PC-9 (cell line): ENCODE measurements around the gene ZEB2. TPM values are rescaled to one million over a fixed set of nuclear protein-coding genes. Genes with fewer than 3 reads are reported as not detected.

ENCODE experiments used
- BruUV-seq: library from RNA; stranded (reverse); fragments of 400-500 nt; replicated peaks from 2 replicates; lab custom pipeline; 2021; lab: Mats Ljungman, UMichigan
- CTCF ChIA-PET: fragments of 300-600 bp; sonication (Branson Sonifier 250); formaldehyde crosslinking; loops from one replicate; lab custom pipeline; 2022; ENCODE audit warnings: antibody characterized with exemption; lab: Charles Lee
- POLR2A ChIA-PET: fragments of 300-600 bp; sonication (Branson Sonifier 250); formaldehyde crosslinking; loops from one replicate; lab custom pipeline; 2022; ENCODE audit warnings: antibody characterized with exemption; ENCODE audit not compliant: unreplicated experiment; lab: Charles Lee
- DNase-seq, 2 experiments: peaks; one replicate each; pipeline versions ENCODE4 v3.0.0 to v3.0.0-alpha.2; 2015 to 2022; ENCODE audit warnings: mixed read lengths in 1 of 2
- H2AFZ ChIP-seq: fragments of 200-600 bp; sonication (generic); 2 replicates; pipeline ENCODE4 v1.8.1; 2017; ENCODE audit warnings: antibody characterized with exemption
- H3F3A ChIP-seq: fragments of 200-600 bp; sonication (generic); 2 replicates; pipeline ENCODE4 v1.8.1; 2017; ENCODE audit warnings: antibody characterized with exemption, mild to moderate bottlenecking, low read depth; ENCODE audit not compliant: insufficient read depth
- H3K27ac ChIP-seq: fragments of 200-600 bp; sonication (generic); 2 replicates; pipeline ENCODE4 v1.6.1; 2016; ENCODE audit warnings: mixed run types
- H3K27me3 ChIP-seq: fragments of 200-600 bp; sonication (generic); 2 replicates; pipeline ENCODE4 v1.6.1; 2016; ENCODE audit warnings: low read depth, mixed run types; ENCODE audit not compliant: insufficient read depth
- H3K36me3 ChIP-seq: fragments of 200-600 bp; sonication (generic); 2 replicates; pipeline ENCODE4 v1.6.1; 2016; ENCODE audit warnings: low read depth, mixed run types
- H3K4me1 ChIP-seq: fragments of 200-600 bp; sonication (generic); replicated peaks from 2 replicates; pipeline ENCODE4 v1.6.1; 2016; ENCODE audit warnings: mixed run types; ENCODE audit not compliant: insufficient read depth
- H3K4me2 ChIP-seq: fragments of 200-600 bp; sonication (generic); 2 replicates; pipeline ENCODE4 v1.6.1; 2017; ENCODE audit warnings: mixed run types
- H3K4me3 ChIP-seq: fragments of 200-600 bp; sonication (generic); 2 replicates; pipeline ENCODE4 v1.6.1; 2016; ENCODE audit warnings: mixed run types
- H3K79me2 ChIP-seq: fragments of 200-600 bp; sonication (generic); 2 replicates; pipeline ENCODE4 v1.6.1; 2017; ENCODE audit warnings: low read depth, mixed run types
- H3K9me2 ChIP-seq: fragments of 200-600 bp; sonication (generic); 2 replicates; pipeline ENCODE4 v1.8.1; 2017; ENCODE audit warnings: mild to moderate bottlenecking; ENCODE audit not compliant: insufficient read depth
- H3K9me3 ChIP-seq: fragments of 200-600 bp; sonication (generic); 2 replicates; pipeline ENCODE4 v1.8.1; 2016; ENCODE audit warnings: low read depth; ENCODE audit not compliant: insufficient read depth
- H4K20me1 ChIP-seq: fragments of 200-600 bp; sonication (generic); 2 replicates; pipeline ENCODE4 v1.8.1; 2017; ENCODE audit not compliant: insufficient read depth
- CTCF ChIP-seq: fragments of 200-600 bp; sonication (generic); conservative IDR thresholded peaks from 2 replicates; pipeline ENCODE4 v1.6.1; 2017; ENCODE audit warnings: mixed run types, antibody characterized with exemption, mild to moderate bottlenecking, moderate library complexity
- EZH2 ChIP-seq: fragments of 200-600 bp; sonication (generic); IDR thresholded peaks from 2 replicates; pipeline ENCODE4 v1.8.0; 2017; ENCODE audit warnings: antibody characterized with exemption, low read depth
- intact Hi-C: fragments of 100-400 bp; cut with micrococcal nuclease; formaldehyde crosslinking; loops from one replicate; pipeline ENCODE4 v1.10.0; 2022; ENCODE audit not compliant: unreplicated experiment
- total RNA-seq: library from RNA; stranded (reverse); gene quantifications from 2 replicates; pipeline ENCODE4 v1.2.3, GENCODE V29; 2021

Gene ZEB2
- total RNA-seq, 1 experiment from 2014 or later, result 0.09 TPM

DNA sequence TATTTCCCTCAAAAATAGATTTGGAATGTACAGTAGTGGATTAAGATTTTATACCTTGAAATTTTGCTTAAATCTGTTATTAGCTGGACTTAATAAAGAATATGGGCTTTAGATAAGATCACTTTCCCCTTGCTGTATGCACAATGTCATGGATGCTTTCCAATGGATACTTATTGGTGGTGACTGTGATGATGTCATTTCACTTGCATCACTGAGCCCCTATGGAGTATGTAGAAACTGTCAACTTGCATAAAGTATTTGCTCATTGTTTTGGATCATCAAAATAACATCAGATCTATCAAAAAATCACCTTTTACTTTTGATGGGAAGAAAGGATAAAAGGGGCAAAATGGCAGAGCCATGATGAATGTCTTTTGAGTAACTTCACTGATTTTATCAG lies 112.7 kb downstream of the ZEB2 start:
- ChIA-PET POLR2A (no interaction called here), CTCF (no interaction called here)
- H3K36me3 ChIP-seq, result no peaks in the 10 kb centered on the region
- no peaks in the 10 kb centered on the region for H3K4me1 ChIP-seq
- H3K9me2 ChIP-seq, result no peaks in the 10 kb centered on the region
- no peaks in the 10 kb centered on the region for H4K20me1 ChIP-seq
- no peaks in the 10 kb centered on the region for H3K27me3 ChIP-seq
- H3K4me2 ChIP-seq, result no peak overlapping the region
- no peak overlapping the region for H2AFZ ChIP-seq
- intact Hi-C loops, result no loop called here
- H3K4me3 ChIP-seq, result no peak overlapping the region
- no peaks in the 10 kb centered on the region for H3K79me2 ChIP-seq
- H3K9me3 ChIP-seq, result no peaks in the 10 kb centered on the region
- no peak overlapping the region for H3K27ac ChIP-seq
- no peak for DNase-seq
- H3F3A ChIP-seq, result no peaks in the 10 kb centered on the region
- TF ChIP-seq EZH2 (no peak), CTCF (no peak)
- no TSS peak for BruUV-seq

DNA sequence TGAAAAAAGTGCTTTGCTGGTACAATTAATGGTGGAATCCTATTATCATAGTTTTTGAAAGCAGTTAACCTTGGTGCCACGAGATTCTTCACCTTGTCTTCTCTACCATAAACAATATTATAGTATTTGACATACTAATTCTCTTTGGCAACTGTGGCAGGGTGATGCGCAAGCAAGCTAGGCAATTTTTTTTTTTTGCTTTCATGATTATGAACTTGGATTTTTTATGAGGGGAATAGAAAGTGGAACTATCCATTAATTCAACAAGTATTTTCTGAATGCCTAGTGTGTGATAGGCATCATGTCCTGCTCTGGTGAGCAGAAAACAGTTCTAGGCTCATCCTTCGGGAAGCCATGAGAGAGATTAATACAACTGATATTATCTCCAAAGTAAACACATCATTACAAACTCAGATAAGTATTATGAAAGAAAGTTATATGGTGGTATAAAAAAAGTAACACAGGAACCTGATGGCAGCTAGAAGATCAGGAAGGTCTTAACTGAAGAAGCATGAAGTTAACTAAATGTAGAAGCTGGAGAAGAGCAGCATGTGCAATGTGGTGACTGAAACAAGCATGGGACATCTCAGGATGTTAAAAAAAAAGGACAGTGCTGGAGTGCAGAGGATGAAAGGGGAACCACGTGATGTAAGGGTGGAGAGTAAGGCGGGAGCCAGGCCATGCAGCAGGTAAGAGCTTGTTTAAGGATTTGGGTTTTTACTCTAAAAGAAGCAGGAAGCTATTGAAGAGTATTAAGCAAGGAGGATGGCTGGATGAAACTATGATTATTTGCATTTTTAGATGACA lies 113.7 kb downstream of the ZEB2 start:
- Histone ChIP-seq H3K9me3 (no peaks in the 10 kb centered on the region), H3K4me2 (no peak overlapping the region), H3K9me2 (no peaks in the 10 kb centered on the region; the same call in 1 of the 2 replicates), H3F3A (no peaks in the 10 kb centered on the region), H3K4me3 (no peak overlapping the region), H4K20me1 (no peaks in the 10 kb centered on the region), H3K4me1 (no peaks in the 10 kb centered on the region), H3K79me2 (no peaks in the 10 kb centered on the region), H3K27ac (no peak overlapping the region), H2AFZ (no peak overlapping the region), H3K27me3 (no peaks in the 10 kb centered on the region), H3K36me3 (no peaks in the 10 kb centered on the region)
- BruUV-seq, result no TSS peak
- TF ChIP-seq CTCF (no peak), EZH2 (no peak)
- intact Hi-C loops, result no loop called here
- CTCF ChIA-PET, result no interaction called here
- POLR2A ChIA-PET, result no interaction called here
- DNase-seq, result no peak

DNA sequence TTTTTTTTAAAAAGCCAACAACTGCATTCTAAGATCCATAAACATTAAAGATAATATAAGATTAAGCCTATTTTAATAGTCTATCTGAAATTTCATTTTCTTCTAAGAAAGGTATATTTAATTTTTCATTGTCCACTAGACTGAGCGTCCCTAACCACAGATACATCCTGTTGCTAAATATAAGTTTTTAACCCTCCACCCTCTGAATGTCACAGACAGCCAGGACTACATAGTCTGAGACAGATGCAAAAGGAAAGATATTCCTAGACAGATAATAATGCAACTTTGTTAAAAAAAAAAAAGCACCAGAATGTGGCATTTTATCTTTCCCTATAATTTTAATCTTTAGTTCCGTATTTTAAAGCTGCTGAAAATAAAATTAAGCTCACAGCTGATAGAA lies 114.6 kb downstream of the ZEB2 start:
- no peaks in the 10 kb centered on the region; the same call in 1 of the 2 replicates for H3K9me2 ChIP-seq
- no peak overlapping the region for H3K4me3 ChIP-seq
- H3F3A ChIP-seq, result no peaks in the 10 kb centered on the region
- ChIA-PET POLR2A (no interaction called here), CTCF (no interaction called here)
- H3K27me3 ChIP-seq, result no peaks in the 10 kb centered on the region
- no peak overlapping the region for H3K4me2 ChIP-seq
- H3K36me3 ChIP-seq, result no peaks in the 10 kb centered on the region
- H4K20me1 ChIP-seq, result no peaks in the 10 kb centered on the region
- BruUV-seq, result no TSS peak
- no peaks in the 10 kb centered on the region for H3K79me2 ChIP-seq
- intact Hi-C loops, result no loop called here
- no peaks in the 10 kb centered on the region for H3K9me3 ChIP-seq
- no peaks in the 10 kb centered on the region for H3K4me1 ChIP-seq
- H2AFZ ChIP-seq, result no peak overlapping the region
- no peak overlapping the region for H3K27ac ChIP-seq
- no peak for TF ChIP-seq CTCF
- no peak for TF ChIP-seq EZH2
- no peak for DNase-seq
